AG09309 (cell line): Measurements from ENCODE around the gene DYNC1I1.

Source experiments
- DNase-seq: peaks from one replicate; pipeline ENCODE4 v3.0.0-alpha.2; 2010; ENCODE audit warnings: low read depth
- H3K4me3 ChIP-seq: 2 replicates; pipeline ENCODE4 v1.5.1; 2011; ENCODE audit warnings: mild to moderate bottlenecking, low read depth, low read length, moderate library complexity; ENCODE audit not compliant: control insufficient read depth
- TF ChIP-seq, protein P1 (sequence below): IDR thresholded peaks from 2 replicates; pipeline ENCODE4 v1.5.1; 2011; ENCODE audit warnings: mild to moderate bottlenecking, low read depth, low read length, inconsistent platforms; ENCODE audit not compliant: insufficient read depth, control insufficient read depth; ENCODE audit errors: missing control alignments

DYNC1I1 gene

DNA sequence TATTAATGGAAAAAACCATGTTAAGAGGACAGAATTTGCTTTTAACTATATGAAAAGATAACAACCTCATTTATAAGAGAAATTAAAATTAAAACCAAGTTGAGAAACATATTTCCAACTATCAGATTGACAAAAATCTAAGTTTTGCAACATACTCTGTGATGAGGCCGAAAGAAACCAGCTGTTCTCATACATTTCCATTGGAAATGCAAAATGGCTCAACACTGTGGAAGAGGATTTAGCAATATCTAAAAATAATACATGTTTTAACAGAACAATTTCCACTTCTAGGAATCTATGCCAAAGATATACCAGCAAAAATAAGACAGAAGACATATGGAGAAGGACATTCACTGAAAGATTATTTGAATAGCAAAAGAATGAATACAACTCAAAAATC lies 268.8 kb downstream of the DYNC1I1 start:
- DNase-seq, result no peak
- TF ChIP-seq, protein P1, sequence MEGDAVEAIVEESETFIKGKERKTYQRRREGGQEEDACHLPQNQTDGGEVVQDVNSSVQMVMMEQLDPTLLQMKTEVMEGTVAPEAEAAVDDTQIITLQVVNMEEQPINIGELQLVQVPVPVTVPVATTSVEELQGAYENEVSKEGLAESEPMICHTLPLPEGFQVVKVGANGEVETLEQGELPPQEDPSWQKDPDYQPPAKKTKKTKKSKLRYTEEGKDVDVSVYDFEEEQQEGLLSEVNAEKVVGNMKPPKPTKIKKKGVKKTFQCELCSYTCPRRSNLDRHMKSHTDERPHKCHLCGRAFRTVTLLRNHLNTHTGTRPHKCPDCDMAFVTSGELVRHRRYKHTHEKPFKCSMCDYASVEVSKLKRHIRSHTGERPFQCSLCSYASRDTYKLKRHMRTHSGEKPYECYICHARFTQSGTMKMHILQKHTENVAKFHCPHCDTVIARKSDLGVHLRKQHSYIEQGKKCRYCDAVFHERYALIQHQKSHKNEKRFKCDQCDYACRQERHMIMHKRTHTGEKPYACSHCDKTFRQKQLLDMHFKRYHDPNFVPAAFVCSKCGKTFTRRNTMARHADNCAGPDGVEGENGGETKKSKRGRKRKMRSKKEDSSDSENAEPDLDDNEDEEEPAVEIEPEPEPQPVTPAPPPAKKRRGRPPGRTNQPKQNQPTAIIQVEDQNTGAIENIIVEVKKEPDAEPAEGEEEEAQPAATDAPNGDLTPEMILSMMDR, result no peak

DNA sequence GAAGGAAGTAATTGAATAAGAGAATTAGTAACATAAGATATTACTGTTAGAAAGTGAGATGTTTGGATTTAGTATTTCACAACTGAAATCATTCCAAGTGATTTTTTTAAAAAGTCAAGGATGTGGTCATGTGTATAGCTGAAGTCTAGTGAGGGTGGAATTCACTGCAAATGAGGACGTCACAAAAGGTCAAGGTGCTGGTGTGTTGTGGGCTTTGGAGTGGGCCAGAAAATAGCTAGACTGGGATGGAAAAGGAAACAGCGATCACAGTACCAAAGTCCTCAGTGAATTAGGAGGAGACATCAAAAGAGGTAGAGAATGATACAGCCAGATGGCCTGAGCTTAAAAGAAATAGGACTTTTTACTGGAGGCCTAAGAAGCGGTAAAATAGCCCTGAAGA lies 272.8 kb downstream of the DYNC1I1 start:
- no peak for DNase-seq
- H3K4me3 ChIP-seq, result no peak overlapping the region
- TF ChIP-seq, protein P1, result no peak

More for the DNA sequence above, 268.8 kb downstream of the DYNC1I1 start:
- H3K4me3 ChIP-seq, result no peak overlapping the region

DNA sequence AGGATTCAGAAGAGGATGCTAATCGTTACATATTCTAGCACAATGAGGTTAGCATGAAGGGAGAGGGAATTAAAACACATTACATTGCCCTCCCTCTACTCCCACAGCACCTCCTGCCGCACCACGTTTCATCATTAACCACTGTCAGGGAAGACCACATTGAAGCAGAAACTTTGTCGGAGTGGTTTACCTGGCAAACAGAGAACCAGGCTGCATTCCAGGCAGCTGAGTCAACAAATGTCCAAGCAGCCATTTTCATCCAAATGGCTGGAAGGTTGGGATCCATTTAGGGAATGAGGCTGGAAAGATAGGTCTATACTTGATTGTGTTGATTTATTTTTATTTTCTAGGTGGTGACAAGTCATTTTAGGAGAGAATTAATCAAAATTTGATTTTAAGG lies 273.6 kb downstream of the DYNC1I1 start:
- no peak for DNase-seq
- H3K4me3 ChIP-seq, result no peak overlapping the region
- TF ChIP-seq, protein P1, result no peak

DNA sequence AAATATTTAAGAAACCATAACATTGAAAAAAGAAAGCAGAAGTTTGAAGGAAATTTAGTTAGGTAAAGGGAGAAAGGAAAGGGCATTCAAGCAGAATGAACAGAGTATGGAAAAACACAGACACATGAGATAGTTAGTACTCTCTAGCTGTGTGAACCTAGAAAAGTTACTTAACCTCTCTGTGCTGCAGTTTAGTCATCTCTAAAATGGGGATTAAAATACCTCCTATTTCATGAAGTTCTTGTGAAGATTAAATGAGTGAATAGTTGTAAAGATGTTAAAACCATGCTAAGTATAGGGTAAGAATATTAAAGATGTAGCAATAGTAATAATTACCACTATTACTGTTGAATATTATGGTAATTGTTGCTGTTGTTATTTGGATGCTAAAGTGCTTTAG lies 279.9 kb downstream of the DYNC1I1 start:
- no peak for DNase-seq
- TF ChIP-seq, protein P1, result no peak
- H3K4me3 ChIP-seq, result no peak overlapping the region

DNA sequence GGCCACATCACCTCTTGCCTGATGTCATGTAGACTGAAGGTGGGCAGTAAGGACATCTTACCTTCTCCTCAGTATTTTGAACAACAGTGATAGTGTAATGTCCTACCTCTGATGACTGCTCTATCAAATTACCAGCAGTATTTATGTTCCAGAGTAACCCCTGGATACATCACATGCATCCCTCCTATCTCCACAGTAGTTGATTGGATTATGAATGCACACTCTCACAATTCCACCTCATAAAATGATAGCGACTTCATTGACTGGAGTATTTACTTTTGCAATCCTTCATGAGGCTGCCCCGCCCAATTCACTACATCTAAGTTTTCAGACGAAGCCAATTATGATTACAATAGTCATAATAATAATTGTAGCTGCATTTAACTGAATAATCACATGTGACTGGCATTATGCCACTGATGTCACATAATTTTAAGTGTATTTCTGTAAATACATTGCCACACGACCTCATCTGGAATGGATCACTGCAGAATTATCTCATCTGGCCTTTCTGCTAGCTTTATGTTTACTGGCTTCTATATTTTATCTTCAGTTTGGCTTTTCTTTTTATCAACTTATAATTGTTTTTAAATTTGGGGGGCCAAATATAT lies 280.6 kb downstream of the DYNC1I1 start:
- DNase-seq, result no peak
- TF ChIP-seq, protein P1, result no peak

DNA sequence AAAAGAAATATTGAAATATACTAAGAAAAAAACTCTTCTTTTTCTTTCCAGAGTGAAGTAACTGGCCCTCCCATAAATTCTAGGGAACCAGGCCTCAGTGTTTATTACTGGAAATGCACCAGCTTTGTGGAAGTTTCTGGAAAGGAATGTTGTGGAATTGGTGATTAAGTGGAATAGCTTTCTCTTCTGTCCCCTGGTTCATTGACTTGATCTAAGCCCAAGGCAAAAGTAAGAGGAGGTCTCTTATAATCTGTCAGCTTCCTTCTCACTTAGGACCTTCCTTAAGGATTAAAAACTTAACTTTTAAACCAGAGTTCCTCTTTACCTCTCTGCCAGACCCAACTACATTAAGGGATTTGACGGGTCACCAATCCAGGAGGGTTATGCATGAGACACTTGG lies 283.4 kb downstream of the DYNC1I1 start:
- H3K4me3 ChIP-seq, result no peak overlapping the region
- DNase-seq, result no peak
- TF ChIP-seq, protein P1, result no peak

More for the DNA sequence above, 280.6 kb downstream of the DYNC1I1 start:
- H3K4me3 ChIP-seq, result no peak overlapping the region
